Measurements from ENCODE around the gene MMP7. TPM values are rescaled to one million over a fixed set of nuclear protein-coding genes. Genes with fewer than 3 reads are reported as not detected.

MMP7 gene
- polyA plus RNA-seq, 1 of the 3 experiments (the other 2 are of a cell fraction), result 0.13 TPM

DNA sequence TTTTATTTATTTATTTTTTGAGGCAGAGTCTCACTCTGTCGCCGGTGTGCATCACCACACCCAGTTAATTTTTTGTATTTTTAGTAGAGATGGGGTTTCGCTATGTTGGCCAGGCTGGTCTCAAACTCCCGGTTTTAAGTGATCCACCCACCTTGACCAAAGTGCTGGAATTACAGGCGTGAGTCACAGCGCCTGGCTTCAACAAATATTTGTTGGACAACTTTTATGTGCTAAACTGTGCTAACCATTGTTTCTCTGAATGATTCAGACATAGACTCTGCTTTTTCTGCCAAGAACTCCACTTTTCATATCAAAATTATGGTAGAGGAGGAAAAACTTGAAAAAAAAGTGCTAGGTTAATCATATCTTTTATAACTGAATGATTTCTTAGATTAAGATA lies 36.3 kb downstream of the MMP7 start:
- CTCF ChIA-PET, result interaction anchor here (1.0 to 2.1 kb wide), 4 partner anchors 128 to 206 kb away, joined by 5 to 13 read pairs (median 7); no protein-coding TSS in a partner anchor
- DNase-seq, result no peak

DNA sequence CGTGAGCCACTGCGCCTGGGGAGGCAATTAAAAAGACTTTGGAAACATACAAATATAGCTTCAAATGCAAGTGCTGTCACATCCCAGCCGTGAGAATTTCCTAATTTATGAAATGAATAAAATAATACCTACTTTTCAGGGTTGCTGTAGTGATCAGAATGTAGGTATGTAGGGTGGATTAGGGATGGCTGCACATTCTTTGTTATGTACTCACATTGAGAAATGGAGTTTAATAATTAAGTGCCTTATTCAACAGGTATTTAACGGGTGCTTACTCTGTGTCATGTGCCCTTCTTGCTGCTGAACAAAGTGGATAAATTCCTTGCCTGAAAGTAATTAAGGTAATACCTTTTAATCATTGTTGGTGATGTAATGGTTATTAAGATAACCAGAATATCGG lies 37.0 kb downstream of the MMP7 start:
- Histone ChIP-seq H4K20me1 (ENCODE audit: insufficient read depth) (no peaks in the 10 kb centered on the region), H2AFZ (ENCODE audit: low read depth) (no peak overlapping the region), H3K4me2 (no peak overlapping the region), H3K4me1 (ENCODE audit: control insufficient read depth in 1 of 2, insufficient read depth in 2 of 2, low read depth in 1 of 2, low read length in 1 of 2) (peaks cover 0 to 2% of the 10 kb centered on the region in 2 experiments; a peak in 1 of 4 replicates), H3K4me3 (ENCODE audit: low read depth in 2 of 2, low read length in 1 of 2) (no peak overlapping the region), H3K9me2 (no peaks in the 10 kb centered on the region), H3K36me3 (replicated peaks in 1 of 2; ENCODE audit: control insufficient read depth in 1 of 2, insufficient read depth in 2 of 2, low read length in 1 of 2) (no peaks in the 10 kb centered on the region), H3K9me3 (no peaks in the 10 kb centered on the region), H3K79me2 (ENCODE audit: insufficient read depth) (no peaks in the 10 kb centered on the region), H3K27me3 (ENCODE audit: insufficient read depth) (no peaks in the 10 kb centered on the region), H3K9ac (no peak overlapping the region), H3K27ac (ENCODE audit: low read depth in 2 of 2, low read length in 1 of 2) (no peak overlapping the region), H3F3A (replicated peaks; ENCODE audit: insufficient read depth) (peaks cover 4% of the 10 kb centered on the region)
- TF ChIP-seq TAF1 (IDR thresholded peaks at IDR 0.05; ENCODE audit: borderline replicate concordance, low read depth, low read length), result no peak
- no peak for TF ChIP-seq RCOR1 (IDR thresholded peaks at IDR 0.05; ENCODE audit: low read length)
- TF ChIP-seq GATA2 (CRISPR knock-in tag; IDR thresholded peaks at IDR 0.05), result no peak
- TF ChIP-seq TEAD4 (IDR thresholded peaks at IDR 0.05; ENCODE audit: borderline replicate concordance, insufficient read depth), result no peak
- ChIA-PET POLR2A (no interaction called here), CTCF (interaction anchor here (0.8 to 2.9 kb wide), 6 partner anchors 103 to 205 kb away, joined by 3 to 13 read pairs (median 7); no protein-coding TSS in a partner anchor)
- WGBS (ENCODE audit: low lambda C conversion rate), result 73% methylated on average over 5 of the region's 5 CpGs
- no peak for DNase-seq

More for the DNA sequence above, 36.3 kb downstream of the MMP7 start:
- Histone ChIP-seq H3K36me3 (replicated peaks in 1 of 2; ENCODE audit: control insufficient read depth in 1 of 2, insufficient read depth in 2 of 2, low read length in 1 of 2) (no peaks in the 10 kb centered on the region), H3K9ac (no peak overlapping the region), H3K4me3 (ENCODE audit: low read depth in 2 of 2, low read length in 1 of 2) (no peak overlapping the region), H3K27ac (ENCODE audit: low read depth in 2 of 2, low read length in 1 of 2) (no peak overlapping the region), H2AFZ (ENCODE audit: low read depth) (no peak overlapping the region), H4K20me1 (ENCODE audit: insufficient read depth) (no peaks in the 10 kb centered on the region), H3K27me3 (ENCODE audit: insufficient read depth) (no peaks in the 10 kb centered on the region), H3K9me2 (no peaks in the 10 kb centered on the region), H3K4me2 (no peak overlapping the region), H3F3A (replicated peaks; ENCODE audit: insufficient read depth) (peaks cover 4% of the 10 kb centered on the region), H3K9me3 (no peaks in the 10 kb centered on the region), H3K79me2 (ENCODE audit: insufficient read depth) (no peaks in the 10 kb centered on the region), H3K4me1 (ENCODE audit: control insufficient read depth in 1 of 2, insufficient read depth in 2 of 2, low read depth in 1 of 2, low read length in 1 of 2) (peaks cover 0 to 2% of the 10 kb centered on the region in 2 experiments; a peak in 1 of 4 replicates)
- POLR2A ChIA-PET, result no interaction called here
- WGBS (ENCODE audit: low lambda C conversion rate), result 77% methylated on average over 6 of the region's 6 CpGs
- TF ChIP-seq RAD21 (IDR thresholded peaks at IDR 0.05; ENCODE audit: low read length) (no peak), POLR2AphosphoS5 (IDR thresholded peaks at IDR 0.05; ENCODE audit: low read depth, low read length) (no peak), RCOR1 (IDR thresholded peaks at IDR 0.05; ENCODE audit: low read length) (no peak), MXI1 (IDR thresholded peaks at IDR 0.05; ENCODE audit: low read depth, low read length) (no peak), FOXM1 (IDR thresholded peaks at IDR 0.05; ENCODE audit: low read depth) (no peak)
- TF ChIP-seq, protein P1, sequence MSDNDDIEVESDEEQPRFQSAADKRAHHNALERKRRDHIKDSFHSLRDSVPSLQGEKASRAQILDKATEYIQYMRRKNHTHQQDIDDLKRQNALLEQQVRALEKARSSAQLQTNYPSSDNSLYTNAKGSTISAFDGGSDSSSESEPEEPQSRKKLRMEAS (IDR thresholded peaks at IDR 0.05; ENCODE audit: low read depth), result no peak

DNA sequence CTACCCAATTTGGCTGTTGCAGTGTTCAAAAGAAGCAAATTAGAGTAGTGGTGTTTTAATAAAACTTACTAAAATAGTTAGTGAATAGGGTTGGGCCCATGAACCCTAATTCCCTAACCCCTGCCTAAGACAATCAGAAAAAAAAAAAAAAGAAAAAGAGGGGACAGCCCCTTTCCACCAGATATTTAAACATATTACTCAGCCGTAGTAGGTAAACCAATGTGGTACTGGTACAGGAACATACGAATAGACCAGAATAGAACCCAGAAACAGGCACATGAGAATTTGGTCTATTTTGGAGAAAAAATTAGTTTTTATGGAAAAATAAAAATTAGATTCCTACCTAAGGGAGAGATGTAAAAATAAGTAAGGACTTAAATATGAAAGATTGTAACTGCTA lies 38.6 kb downstream of the MMP7 start:
- H3K9me3 ChIP-seq, result no peaks in the 10 kb centered on the region
- POLR2A ChIA-PET, result no interaction called here

More for the DNA sequence above, 38.6 kb downstream of the MMP7 start:
- 94% methylated on average over 2 of the region's 2 CpGs for WGBS (ENCODE audit: low lambda C conversion rate)
- H3K4me3 ChIP-seq (ENCODE audit: low read depth in 2 of 2, low read length in 1 of 2), result no peak overlapping the region
- DNase-seq, result no peak
- no peak overlapping the region for H3K9ac ChIP-seq
- H3F3A ChIP-seq (replicated peaks; ENCODE audit: insufficient read depth), result peaks cover 4% of the 10 kb centered on the region
- no peak overlapping the region for H3K27ac ChIP-seq (ENCODE audit: low read depth in 2 of 2, low read length in 1 of 2)
- no peaks in the 10 kb centered on the region for H3K36me3 ChIP-seq (replicated peaks in 1 of 2; ENCODE audit: control insufficient read depth in 1 of 2, insufficient read depth in 2 of 2, low read length in 1 of 2)
- CTCF ChIA-PET, result interaction anchor here (1.2 to 2.9 kb wide), 3 partner anchors 101 to 150 kb away, joined by 4 to 11 read pairs (median 6); no protein-coding TSS in a partner anchor
- peaks cover 0 to 2% of the 10 kb centered on the region in 2 experiments; a peak in 1 of 4 replicates for H3K4me1 ChIP-seq (ENCODE audit: control insufficient read depth in 1 of 2, insufficient read depth in 2 of 2, low read depth in 1 of 2, low read length in 1 of 2)
- TF ChIP-seq, protein P1 (IDR thresholded peaks at IDR 0.05; ENCODE audit: low read depth), result no peak
- no peak for TF ChIP-seq SMC3 (IDR thresholded peaks at IDR 0.05; ENCODE audit: low read depth, low read length)
- no peak for TF ChIP-seq FOSL2 (IDR thresholded peaks at IDR 0.05; ENCODE audit: borderline replicate concordance, low read depth)
- TF ChIP-seq, protein P2, sequence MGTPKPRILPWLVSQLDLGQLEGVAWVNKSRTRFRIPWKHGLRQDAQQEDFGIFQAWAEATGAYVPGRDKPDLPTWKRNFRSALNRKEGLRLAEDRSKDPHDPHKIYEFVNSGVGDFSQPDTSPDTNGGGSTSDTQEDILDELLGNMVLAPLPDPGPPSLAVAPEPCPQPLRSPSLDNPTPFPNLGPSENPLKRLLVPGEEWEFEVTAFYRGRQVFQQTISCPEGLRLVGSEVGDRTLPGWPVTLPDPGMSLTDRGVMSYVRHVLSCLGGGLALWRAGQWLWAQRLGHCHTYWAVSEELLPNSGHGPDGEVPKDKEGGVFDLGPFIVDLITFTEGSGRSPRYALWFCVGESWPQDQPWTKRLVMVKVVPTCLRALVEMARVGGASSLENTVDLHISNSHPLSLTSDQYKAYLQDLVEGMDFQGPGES (IDR thresholded peaks at IDR 0.05; ENCODE audit: low read depth, low read length), result no peak
- no peak for TF ChIP-seq NRF1 (IDR thresholded peaks at IDR 0.05; ENCODE audit: low read depth, low read length)
- TF ChIP-seq SIN3A (IDR thresholded peaks at IDR 0.05; ENCODE audit: borderline replicate concordance, low read depth, low read length), result no peak
- TF ChIP-seq FOXJ3 (CRISPR knock-in tag; IDR thresholded peaks at IDR 0.05), result no peak
- TF ChIP-seq, protein P3, sequence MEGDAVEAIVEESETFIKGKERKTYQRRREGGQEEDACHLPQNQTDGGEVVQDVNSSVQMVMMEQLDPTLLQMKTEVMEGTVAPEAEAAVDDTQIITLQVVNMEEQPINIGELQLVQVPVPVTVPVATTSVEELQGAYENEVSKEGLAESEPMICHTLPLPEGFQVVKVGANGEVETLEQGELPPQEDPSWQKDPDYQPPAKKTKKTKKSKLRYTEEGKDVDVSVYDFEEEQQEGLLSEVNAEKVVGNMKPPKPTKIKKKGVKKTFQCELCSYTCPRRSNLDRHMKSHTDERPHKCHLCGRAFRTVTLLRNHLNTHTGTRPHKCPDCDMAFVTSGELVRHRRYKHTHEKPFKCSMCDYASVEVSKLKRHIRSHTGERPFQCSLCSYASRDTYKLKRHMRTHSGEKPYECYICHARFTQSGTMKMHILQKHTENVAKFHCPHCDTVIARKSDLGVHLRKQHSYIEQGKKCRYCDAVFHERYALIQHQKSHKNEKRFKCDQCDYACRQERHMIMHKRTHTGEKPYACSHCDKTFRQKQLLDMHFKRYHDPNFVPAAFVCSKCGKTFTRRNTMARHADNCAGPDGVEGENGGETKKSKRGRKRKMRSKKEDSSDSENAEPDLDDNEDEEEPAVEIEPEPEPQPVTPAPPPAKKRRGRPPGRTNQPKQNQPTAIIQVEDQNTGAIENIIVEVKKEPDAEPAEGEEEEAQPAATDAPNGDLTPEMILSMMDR (IDR thresholded peaks at IDR 0.05), result no peak
- TF ChIP-seq TEAD4 (IDR thresholded peaks at IDR 0.05; ENCODE audit: borderline replicate concordance, insufficient read depth), result no peak
- no peak for TF ChIP-seq POLR2AphosphoS5 (IDR thresholded peaks at IDR 0.05; ENCODE audit: low read depth, low read length)
- TF ChIP-seq, protein P4, sequence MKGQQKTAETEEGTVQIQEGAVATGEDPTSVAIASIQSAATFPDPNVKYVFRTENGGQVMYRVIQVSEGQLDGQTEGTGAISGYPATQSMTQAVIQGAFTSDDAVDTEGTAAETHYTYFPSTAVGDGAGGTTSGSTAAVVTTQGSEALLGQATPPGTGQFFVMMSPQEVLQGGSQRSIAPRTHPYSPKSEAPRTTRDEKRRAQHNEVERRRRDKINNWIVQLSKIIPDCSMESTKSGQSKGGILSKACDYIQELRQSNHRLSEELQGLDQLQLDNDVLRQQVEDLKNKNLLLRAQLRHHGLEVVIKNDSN (IDR thresholded peaks at IDR 0.05; ENCODE audit: borderline replicate concordance, low read depth), result no peak
- no peaks in the 10 kb centered on the region for H3K79me2 ChIP-seq (ENCODE audit: insufficient read depth)
- H4K20me1 ChIP-seq (ENCODE audit: insufficient read depth), result no peaks in the 10 kb centered on the region
- no peaks in the 10 kb centered on the region for H3K9me2 ChIP-seq
- no peak overlapping the region for H3K4me2 ChIP-seq
- no peaks in the 10 kb centered on the region for H3K27me3 ChIP-seq (ENCODE audit: insufficient read depth)
- no peak overlapping the region for H2AFZ ChIP-seq (ENCODE audit: low read depth)

Data from SK-N-SH (cell line).